H9 (cell line): Measurements from ENCODE around the gene PRR33. TPM values are rescaled to one million over a fixed set of nuclear protein-coding genes. Genes with fewer than 3 reads are reported as not detected.

Source experiments
- DNase-seq: peaks from one replicate; pipeline ENCODE4 v3.0.0-alpha.2; 2017
- H2AFZ ChIP-seq: one replicate; pipeline ENCODE4 v1.6.1; 2013; ENCODE audit warnings: mild to moderate bottlenecking, low read length, control low read depth, moderate library complexity
- H2AK5ac ChIP-seq: 2 replicates; pipeline ENCODE4 v1.6.1; 2013; ENCODE audit warnings: low read length, control low read depth, mixed read lengths; ENCODE audit not compliant: insufficient read length
- H2BK120ac ChIP-seq: one replicate; pipeline ENCODE4 v1.6.1; 2013; ENCODE audit warnings: low read depth, mild to moderate bottlenecking, low read length, control low read depth, inconsistent platforms; ENCODE audit not compliant: poor library complexity, severe bottlenecking
- H2BK12ac ChIP-seq: 2 replicates; pipeline ENCODE4 v1.6.1; 2013; ENCODE audit warnings: low read length, control low read depth, mixed read lengths, low read depth; ENCODE audit not compliant: insufficient read length
- H2BK15ac ChIP-seq: 2 replicates; pipeline ENCODE4 v1.6.1; 2013; ENCODE audit warnings: low read depth, low read length, control low read depth
- H2BK20ac ChIP-seq: one replicate; pipeline ENCODE4 v1.6.1; 2013; ENCODE audit warnings: low read depth, mild to moderate bottlenecking, low read length, control low read depth, inconsistent platforms; ENCODE audit not compliant: poor library complexity, severe bottlenecking
- H2BK5ac ChIP-seq: 2 replicates; pipeline ENCODE4 v1.6.1; 2013; ENCODE audit warnings: low read length, control low read depth, mixed read lengths; ENCODE audit not compliant: insufficient read length
- H3K14ac ChIP-seq: 2 replicates; pipeline ENCODE4 v1.6.1; 2013; ENCODE audit warnings: low read length, control low read depth; ENCODE audit not compliant: insufficient read depth
- H3K18ac ChIP-seq: 2 replicates; pipeline ENCODE4 v1.6.1; 2013; ENCODE audit warnings: low read depth, mild to moderate bottlenecking, mixed read lengths, low read length, control low read depth; ENCODE audit not compliant: insufficient read length
- H3K23ac ChIP-seq: 2 replicates; pipeline ENCODE4 v1.6.1; 2013; ENCODE audit warnings: low read length, control low read depth, mixed read lengths, low read depth; ENCODE audit not compliant: insufficient read length
- H3K23me2 ChIP-seq: 2 replicates; pipeline ENCODE4 v1.6.1; 2013; ENCODE audit warnings: low read depth, mild to moderate bottlenecking, mixed read lengths, low read length, control low read depth; ENCODE audit not compliant: insufficient read length, poor library complexity, severe bottlenecking
- H3K27ac ChIP-seq: 2 replicates; pipeline ENCODE4 v1.5.1; 2013; ENCODE audit warnings: low read length, control low read depth, mixed read lengths, low read depth; ENCODE audit not compliant: insufficient read length
- H3K27me3 ChIP-seq: 2 replicates; pipeline ENCODE4 v1.6.1; 2013; ENCODE audit warnings: low read length, control low read depth, inconsistent platforms; ENCODE audit not compliant: insufficient read depth
- H3K4ac ChIP-seq: 2 replicates; pipeline ENCODE4 v1.6.1; 2013; ENCODE audit warnings: low read depth, mild to moderate bottlenecking, control low read depth, inconsistent platforms, low read length, moderate library complexity
- H3K4me1 ChIP-seq: 2 replicates; pipeline ENCODE4 v1.6.1; 2013; ENCODE audit warnings: low read length, control low read depth, inconsistent platforms; ENCODE audit not compliant: insufficient read depth
- H3K4me2 ChIP-seq: 2 replicates; pipeline ENCODE4 v1.6.1; 2013; ENCODE audit warnings: low read length, control low read depth, mixed read lengths; ENCODE audit not compliant: insufficient read length, insufficient read depth
- H3K56ac ChIP-seq: 2 replicates; pipeline ENCODE4 v1.6.1; 2013; ENCODE audit warnings: low read depth, mild to moderate bottlenecking, mixed read lengths, low read length, control low read depth; ENCODE audit not compliant: insufficient read length
- H3K79me1 ChIP-seq: 2 replicates; pipeline ENCODE4 v1.6.1; 2013; ENCODE audit warnings: low read depth, mild to moderate bottlenecking, moderate library complexity, low read length, control low read depth, inconsistent platforms; ENCODE audit not compliant: insufficient read depth, poor library complexity, severe bottlenecking
- H3K79me2 ChIP-seq: 2 replicates; pipeline ENCODE4 v1.6.1; 2013; ENCODE audit warnings: low read length, control low read depth, inconsistent platforms; ENCODE audit not compliant: insufficient read depth
- H3K9ac ChIP-seq: 2 replicates; pipeline ENCODE4 v1.6.1; 2013; ENCODE audit warnings: low read length, control low read depth, mixed read lengths; ENCODE audit not compliant: insufficient read length; ENCODE audit errors: extremely low read depth
- H3K9me3 ChIP-seq: one replicate; pipeline ENCODE4 v1.6.1; 2013; ENCODE audit warnings: low read depth, low read length, inconsistent platforms; ENCODE audit not compliant: control insufficient read depth
- H3T11ph ChIP-seq: one replicate; pipeline ENCODE4 v1.6.1; 2013; ENCODE audit warnings: mild to moderate bottlenecking, low read length, control low read depth, inconsistent platforms
- H4K20me1 ChIP-seq: one replicate; pipeline ENCODE4 v1.6.1; 2013; ENCODE audit not compliant: control insufficient read depth, insufficient read length, insufficient read depth
- H4K5ac ChIP-seq: 2 replicates; pipeline ENCODE4 v1.6.1; 2013; ENCODE audit warnings: low read depth, mild to moderate bottlenecking, mixed read lengths, low read length, control low read depth; ENCODE audit not compliant: insufficient read length
- H4K8ac ChIP-seq: replicated peaks from 2 replicates; pipeline ENCODE4 v1.6.1; 2013; ENCODE audit warnings: low read length, control low read depth, mixed read lengths, low read depth; ENCODE audit not compliant: insufficient read length
- H4K91ac ChIP-seq: 2 replicates; pipeline ENCODE4 v1.6.1; 2013; ENCODE audit warnings: low read depth, mild to moderate bottlenecking, moderate library complexity, mixed read lengths, low read length, control low read depth; ENCODE audit not compliant: insufficient read length
- H3K27ac Mint-ChIP-seq, 3 experiments: 2 replicates in 2 of 3; 3 replicates in 1 of 3; pipeline ENCODE4 v1.8.0; 2020 to 2021; ENCODE audit warnings: mixed read lengths in 3 of 3, mild to moderate bottlenecking in 1 of 3, moderate library complexity in 1 of 3
- H3K27me3 Mint-ChIP-seq: 2 replicates; pipeline ENCODE4 v1.8.0; 2021; ENCODE audit warnings: low read depth, mild to moderate bottlenecking, moderate library complexity, mixed read lengths
- H3K36me3 Mint-ChIP-seq, 3 experiments: 2 replicates in 2 of 3; 3 replicates in 1 of 3; pipeline ENCODE4 v1.8.0; 2020 to 2021; ENCODE audit warnings: low read depth in 3 of 3, mixed read lengths in 3 of 3; ENCODE audit not compliant: insufficient read depth in 1 of 3
- H3K4me1 Mint-ChIP-seq, 2 experiments: 2 replicates each; pipeline ENCODE4 v1.8.0; 2020; ENCODE audit warnings: mixed read lengths in 2 of 2
- H3K4me3 Mint-ChIP-seq, 2 experiments: 2 replicates in 1 of 2; 3 replicates in 1 of 2; pipeline ENCODE4 v1.8.0; 2020 to 2021; ENCODE audit warnings: mild to moderate bottlenecking in 2 of 2, mixed read lengths in 2 of 2, moderate library complexity in 1 of 2
- H3K9me3 Mint-ChIP-seq, 2 experiments: 2 replicates in 1 of 2; 3 replicates in 1 of 2; pipeline ENCODE4 v1.8.0; 2020; ENCODE audit warnings: mild to moderate bottlenecking in 2 of 2, mixed read lengths in 2 of 2, moderate library complexity in 1 of 2
- CTCF ChIP-seq: fragments of 200-600 bp; sonication (generic); conservative IDR thresholded peaks from 3 replicates; pipeline ENCODE4 v1.8.0; 2021; ENCODE audit warnings: antibody characterized with exemption, mild to moderate bottlenecking
- WGBS: extraction: QIAGEN DNeasy Blood & Tissue Kit; methylation state at CpG from one replicate; pipeline ENCODE4 v1.1.7; 2013; ENCODE audit warnings: missing lambda C conversion rate, low lambda C conversion rate, mixed read lengths; ENCODE audit not compliant: insufficient read length; ENCODE audit errors: extremely low coverage; 5-methylcytosine and 5-hydroxymethylcytosine counted together
- total RNA-seq: library from RNA; stranded (reverse); gene quantifications from 2 replicates; pipeline ENCODE4 v1.2.1, GENCODE V29; 2021

PRR33 gene
- total RNA-seq, 1 experiment from 2014 or later = not detected

DNA sequence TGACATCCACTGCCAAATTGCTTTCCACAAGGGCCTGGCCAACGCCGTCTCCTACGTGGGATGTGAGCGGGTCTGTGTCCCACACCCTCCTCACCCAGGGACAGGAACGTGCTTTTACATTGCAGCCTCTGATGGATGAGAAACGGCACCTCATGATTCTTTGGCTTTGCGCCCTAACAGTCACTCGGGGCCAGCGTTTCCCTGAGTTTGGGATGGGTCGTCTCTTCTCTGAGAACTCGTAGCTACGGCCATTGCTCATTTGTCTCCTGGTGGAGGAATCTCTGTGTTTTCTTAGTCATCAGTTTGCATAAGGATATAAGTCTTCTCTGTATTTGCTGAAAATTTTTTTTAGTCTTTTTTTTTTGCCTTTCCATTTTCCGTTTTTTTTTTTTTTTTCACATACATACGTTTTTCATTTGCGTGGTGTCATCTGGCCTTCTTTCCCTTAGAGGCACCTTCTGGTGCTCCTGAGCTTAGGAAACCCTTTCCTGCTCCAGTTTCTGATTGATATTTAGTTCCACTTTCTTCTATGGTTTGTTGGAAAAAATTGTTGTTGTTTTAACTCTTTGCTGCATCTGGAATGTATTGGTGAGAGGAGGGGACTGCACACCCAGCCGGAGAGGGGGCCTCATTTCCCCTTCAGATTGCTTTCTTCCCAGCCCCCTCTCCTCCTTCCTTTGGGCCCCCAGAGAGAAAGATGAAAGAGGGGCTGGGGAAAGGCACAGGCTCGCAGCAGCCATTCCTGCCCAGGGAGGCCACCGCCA lies 39.8 kb upstream of the PRR33 start:
- Histone ChIP-seq H4K5ac (no peak overlapping the region), H2BK12ac (no peak overlapping the region), H3K23me2 (peaks cover 6% of the 10 kb centered on the region), H4K20me1 (no peaks in the 10 kb centered on the region), H3K79me2 (no peaks in the 10 kb centered on the region), H3K4me1 (no peaks in the 10 kb centered on the region), H3K27me3 (no peaks in the 10 kb centered on the region), H3K4me2 (no peak overlapping the region), H3K9ac (no peak overlapping the region), H2BK15ac (no peak overlapping the region), H3K14ac (no peak overlapping the region), H2BK20ac (no peak overlapping the region), H2BK120ac (no peak overlapping the region), H4K8ac (no peak overlapping the region), H3K79me1 (no peaks in the 10 kb centered on the region), H2BK5ac (no peak overlapping the region), H2AK5ac (no peak overlapping the region), H4K91ac (no peak overlapping the region), H3K27ac (no peak overlapping the region), H3K23ac (no peak overlapping the region), H3K9me3 (no peaks in the 10 kb centered on the region), H2AFZ (no peak overlapping the region), H3T11ph (no peak overlapping the region), H3K56ac (no peak overlapping the region), H3K4ac (no peak overlapping the region), H3K18ac (no peak overlapping the region)
- Mint-ChIP-seq H3K4me1 (peaks cover 0 to 6% of the 10 kb centered on the region in 2 experiments; a peak in 1 of 4 replicates), H3K4me3 (no peak overlapping the region), H3K27ac (no peak overlapping the region; a peak in 1 of 7 replicates), H3K27me3 (peaks cover 17% of the 10 kb centered on the region), H3K9me3 (no peaks in the 10 kb centered on the region), H3K36me3 (no peaks in the 10 kb centered on the region)
- DNase-seq = no peak
- TF ChIP-seq CTCF = no peak
- no CpG with 5 or more reads among the region's 18 CpGs for WGBS
